HEK293T (cell line): ENCODE measurements around the gene TMEM39B.
"Not testable (repeated sequence)": the region's sequence is repeated elsewhere in the genome, so short reads cannot be mapped to it uniquely, and the experiment has no call there.

Source experiments
- CTCF ChIA-PET: fragments of 350-600 bp; formaldehyde crosslinking; extraction: SDS; loops from one replicate; lab custom pipeline; 2021; ENCODE audit warnings: antibody characterized with exemption, inconsistent platforms; lab: Yijun Ruan, JAX
- POLR2A ChIA-PET: fragments of 350-600 bp; formaldehyde crosslinking; extraction: SDS; loops from one replicate; lab custom pipeline; 2020; ENCODE audit warnings: antibody characterized with exemption, inconsistent platforms; lab: Yijun Ruan, JAX
- DNase-seq: peaks from one replicate; pipeline ENCODE4 v3.0.0; 2012; ENCODE audit warnings: mixed read lengths; ENCODE audit errors: extremely low spot score
- ARNT ChIP-seq: fragments of 450-650 bp; IDR thresholded peaks from 2 replicates; pipeline ENCODE4 v1.6.1; 2017; ENCODE audit warnings: mild to moderate bottlenecking
- BHLHE40 ChIP-seq: fragments of 450-650 bp; IDR thresholded peaks from 2 replicates; pipeline ENCODE4 v1.6.1; 2016; ENCODE audit warnings: mild to moderate bottlenecking, moderate library complexity, borderline replicate concordance
- CTBP1 ChIP-seq: fragments of 450-650 bp; IDR thresholded peaks from 2 replicates; pipeline ENCODE4 v1.6.1; 2016; ENCODE audit warnings: borderline replicate concordance
- ELF4 ChIP-seq: fragments of 450-650 bp; IDR thresholded peaks from 2 replicates; pipeline ENCODE4 v1.6.1; 2017; ENCODE audit warnings: antibody characterized with exemption
- FOXA1 ChIP-seq: fragments of 450-650 bp; IDR thresholded peaks from 2 replicates; pipeline ENCODE4 v1.6.1; 2016; ENCODE audit warnings: mild to moderate bottlenecking
- FOXK2 ChIP-seq: fragments of 450-650 bp; IDR thresholded peaks from 2 replicates; pipeline ENCODE4 v1.6.1; 2016; ENCODE audit warnings: mild to moderate bottlenecking
- FOXM1 ChIP-seq: fragments of 450-650 bp; IDR thresholded peaks from 2 replicates; pipeline ENCODE4 v1.6.1; 2017; ENCODE audit warnings: mild to moderate bottlenecking, borderline replicate concordance
- HDGF ChIP-seq: fragments of 450-650 bp; IDR thresholded peaks from 2 replicates; pipeline ENCODE4 v1.6.1; 2017; ENCODE audit warnings: antibody characterized with exemption, borderline replicate concordance
- L3MBTL2 ChIP-seq: fragments of 450-650 bp; conservative IDR thresholded peaks from 2 replicates; pipeline ENCODE4 v1.6.1; 2016; ENCODE audit warnings: mild to moderate bottlenecking
- LEF1 ChIP-seq: fragments of 450-650 bp; IDR thresholded peaks from 2 replicates; pipeline ENCODE4 v1.6.1; 2017; ENCODE audit warnings: mild to moderate bottlenecking, borderline replicate concordance
- NFRKB ChIP-seq: fragments of 450-650 bp; IDR thresholded peaks from 2 replicates; pipeline ENCODE4 v1.6.1; 2016; ENCODE audit warnings: mild to moderate bottlenecking, moderate library complexity
- PKNOX1 ChIP-seq: fragments of 450-650 bp; IDR thresholded peaks from 2 replicates; pipeline ENCODE4 v1.6.1; 2016
- SUZ12 ChIP-seq: fragments of 450-650 bp; IDR thresholded peaks from 2 replicates; pipeline ENCODE4 v1.6.1; 2016; ENCODE audit warnings: mild to moderate bottlenecking
- TARDBP ChIP-seq: fragments of 450-650 bp; IDR thresholded peaks from 2 replicates; pipeline ENCODE4 v1.6.1; 2016
- ZNF384 ChIP-seq: fragments of 450-650 bp; IDR thresholded peaks from 2 replicates; pipeline ENCODE4 v1.6.1; 2016

The TMEM39B gene

GRCh38 chr1:32127409-32128198 lies 54.9 kb downstream of the TMEM39B start:
- ChIA-PET CTCF (interaction anchor here (0.6 to 1.2 kb wide), 2 partner anchors 19 to 135 kb away, joined by 5 to 7 read pairs; partner anchors contain the start of gene KPNA6), POLR2A (interaction anchor here (0.8 to 1.5 kb wide), 4 partner anchors 15 to 78 kb away, joined by 3 to 6 read pairs (median 5); partner anchors contain the start of genes KPNA6 and TXLNA)
- no peak for DNase-seq
- TF ChIP-seq HDGF (no peak), ELF4 (no peak), CTBP1 (no peak), LEF1 (no peak), TARDBP (no peak), BHLHE40 (no peak), NFRKB (no peak), ZNF384 (no peak), FOXK2 (no peak), SUZ12 (no peak)

- POLR2A ChIA-PET = interaction anchor here (1.1 to 1.5 kb wide), 3 partner anchors 14 to 77 kb away, joined by 3 to 6 read pairs (median 5); partner anchors contain the start of gene KPNA6
- TF ChIP-seq FOXA1 = no peak
- CTCF ChIA-PET = interaction anchor here (0.6 to 1.2 kb wide), 3 partner anchors 20 to 870 kb away, joined by 4 to 7 read pairs (median 5); partner anchors contain the start of gene KPNA6
- no peak for DNase-seq
Observed at GRCh38 chr1:32128479-32128878, 55.7 kb downstream of the TMEM39B start.

- CTCF ChIA-PET = interaction anchor here (0.6 kb wide), 1 partner anchor 871 kb away, joined by 4 read pairs; no protein-coding TSS in a partner anchor
- TF ChIP-seq FOXK2 (no peak), ARNT (no peak), ZNF384 (no peak)
Observed at GRCh38 chr1:32128964-32129363, 56.2 kb downstream of the TMEM39B start.

GRCh38 chr1:32133950-32134280 lies 61.2 kb downstream of the TMEM39B start:
- CTCF ChIA-PET, POLR2A ChIA-PET, DNase-seq: not testable (repeated sequence)

More at GRCh38 chr1:32128964-32129363, 56.2 kb downstream of the TMEM39B start:
- POLR2A ChIA-PET = interaction anchor here (1.5 kb wide), 1 partner anchor 14 kb away, joined by 5 read pairs; no protein-coding TSS in a partner anchor
- no peak for DNase-seq

- CTCF ChIA-PET = no interaction called here
- DNase-seq = no peak
- POLR2A ChIA-PET = no interaction called here
- TF ChIP-seq L3MBTL2 (no peak), PKNOX1 (no peak), HDGF (no peak), FOXM1 (no peak), CTBP1 (no peak), NFRKB (no peak), FOXK2 (no peak), LEF1 (no peak)
Observed at GRCh38 chr1:32137111-32137510, 64.4 kb downstream of the TMEM39B start.

- CTCF ChIA-PET = no interaction called here
- TF ChIP-seq NFRKB (no peak), ZNF384 (no peak), FOXA1 (no peak), L3MBTL2 (no peak), ELF4 (no peak), PKNOX1 (no peak), SUZ12 (no peak), BHLHE40 (no peak), FOXK2 (no peak)
- DNase-seq = no peak
- POLR2A ChIA-PET = no interaction called here
Observed at GRCh38 chr1:32138965-32139364, 66.2 kb downstream of the TMEM39B start.

GRCh38 chr1:32142446-32143301 lies 69.9 kb downstream of the TMEM39B start:
- ChIA-PET CTCF (interaction anchor here (0.5 to 0.9 kb wide), 3 partner anchors 10 to 30 kb away, joined by 3 to 5 read pairs (median 4); no protein-coding TSS in a partner anchor), POLR2A (interaction anchor here (0.6 to 1.5 kb wide), 3 partner anchors 15 to 69 kb away, joined by 4 to 5 read pairs (median 5); partner anchors contain the start of gene TMEM39B)
- TF ChIP-seq FOXM1 (no peak), FOXK2 (no peak), BHLHE40 (no peak), FOXA1 (no peak), CTBP1 (no peak)
- DNase-seq = peak; percentile 49

- not testable (repeated sequence) for DNase-seq
- CTCF ChIA-PET = interaction anchor here (0.9 kb wide), 1 partner anchor 22 kb away, joined by 4 read pairs; no protein-coding TSS in a partner anchor
- POLR2A ChIA-PET = interaction anchor here (1.1 to 1.5 kb wide), 2 partner anchors 15 to 70 kb away, joined by 4 to 5 read pairs; partner anchors contain the start of gene TMEM39B
Observed at GRCh38 chr1:32143302-32143695, 70.6 kb downstream of the TMEM39B start.
